ENCODE measurements around the gene CEP135.

DNA sequence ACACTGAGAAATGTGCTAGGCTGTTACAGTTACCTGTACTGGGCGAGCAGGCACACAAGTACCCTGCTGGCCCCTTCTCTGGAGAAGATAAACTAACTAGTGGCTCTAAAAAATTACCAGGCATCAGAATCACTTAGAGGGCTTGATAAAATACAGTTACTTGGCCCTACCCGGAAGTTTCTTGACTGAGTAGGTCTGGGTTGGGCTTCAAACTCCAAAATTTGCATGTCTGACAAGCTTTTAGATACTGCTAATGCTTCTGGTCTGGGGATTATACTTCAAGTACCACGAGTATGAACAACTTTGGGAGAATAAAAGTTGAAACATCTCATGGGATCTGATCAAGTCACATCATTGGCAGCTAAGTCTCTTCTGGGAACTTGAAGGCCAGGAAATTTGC, 30.8 kb downstream of the CEP135 start:
- no peak for TF ChIP-seq POLR2A (IDR thresholded peaks at IDR 0.05)
- TF ChIP-seq, protein P1, sequence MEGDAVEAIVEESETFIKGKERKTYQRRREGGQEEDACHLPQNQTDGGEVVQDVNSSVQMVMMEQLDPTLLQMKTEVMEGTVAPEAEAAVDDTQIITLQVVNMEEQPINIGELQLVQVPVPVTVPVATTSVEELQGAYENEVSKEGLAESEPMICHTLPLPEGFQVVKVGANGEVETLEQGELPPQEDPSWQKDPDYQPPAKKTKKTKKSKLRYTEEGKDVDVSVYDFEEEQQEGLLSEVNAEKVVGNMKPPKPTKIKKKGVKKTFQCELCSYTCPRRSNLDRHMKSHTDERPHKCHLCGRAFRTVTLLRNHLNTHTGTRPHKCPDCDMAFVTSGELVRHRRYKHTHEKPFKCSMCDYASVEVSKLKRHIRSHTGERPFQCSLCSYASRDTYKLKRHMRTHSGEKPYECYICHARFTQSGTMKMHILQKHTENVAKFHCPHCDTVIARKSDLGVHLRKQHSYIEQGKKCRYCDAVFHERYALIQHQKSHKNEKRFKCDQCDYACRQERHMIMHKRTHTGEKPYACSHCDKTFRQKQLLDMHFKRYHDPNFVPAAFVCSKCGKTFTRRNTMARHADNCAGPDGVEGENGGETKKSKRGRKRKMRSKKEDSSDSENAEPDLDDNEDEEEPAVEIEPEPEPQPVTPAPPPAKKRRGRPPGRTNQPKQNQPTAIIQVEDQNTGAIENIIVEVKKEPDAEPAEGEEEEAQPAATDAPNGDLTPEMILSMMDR (IDR thresholded peaks at IDR 0.05), result no peak
